ENCODE measurements around the gene GMPS. TPM values are rescaled to one million over a fixed set of nuclear protein-coding genes. Genes with fewer than 3 reads are reported as not detected.

The GMPS gene
- total and polyA plus RNA-seq, 2 of the 8 experiments (the other 6 are each of a cell fraction or from before 2014, with no cell fraction given): 57.7 to 175 TPM

DNA sequence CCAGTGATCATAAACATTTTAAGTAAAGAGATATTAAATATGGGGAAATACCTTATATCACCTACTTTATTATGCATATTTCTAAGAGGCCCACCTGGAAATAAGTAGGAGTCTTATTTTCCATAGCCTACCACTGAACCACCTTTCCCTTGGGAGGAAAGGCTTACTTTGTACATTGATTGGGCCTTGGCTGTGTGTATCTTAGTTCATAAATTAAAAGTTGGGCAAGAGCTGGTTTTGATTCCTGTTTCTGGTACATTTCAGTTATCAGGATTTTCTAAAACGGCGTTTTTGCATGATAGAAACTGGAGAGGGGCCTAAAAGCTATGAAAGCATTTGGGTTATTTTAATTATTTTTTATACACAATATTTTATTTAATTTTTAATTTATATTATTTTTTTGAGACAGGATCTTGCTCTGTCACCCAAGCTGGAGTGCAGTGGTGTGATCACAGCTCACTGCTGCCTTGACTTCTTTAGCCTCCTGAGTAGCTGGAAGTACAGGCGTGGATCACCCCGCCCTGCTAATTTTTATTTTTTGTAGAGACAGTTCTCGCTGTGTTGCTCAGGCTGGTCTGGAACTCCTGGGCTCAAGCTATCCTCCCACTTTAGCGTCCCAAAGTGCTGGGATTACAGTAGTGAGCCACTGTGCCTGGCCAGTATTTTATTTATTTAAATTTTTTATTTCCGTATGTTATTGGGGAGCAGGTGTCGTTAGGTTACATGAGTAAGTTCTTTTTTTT lies 2.6 kb downstream of the GMPS start (continued):
- TF ChIP-seq, protein P1, sequence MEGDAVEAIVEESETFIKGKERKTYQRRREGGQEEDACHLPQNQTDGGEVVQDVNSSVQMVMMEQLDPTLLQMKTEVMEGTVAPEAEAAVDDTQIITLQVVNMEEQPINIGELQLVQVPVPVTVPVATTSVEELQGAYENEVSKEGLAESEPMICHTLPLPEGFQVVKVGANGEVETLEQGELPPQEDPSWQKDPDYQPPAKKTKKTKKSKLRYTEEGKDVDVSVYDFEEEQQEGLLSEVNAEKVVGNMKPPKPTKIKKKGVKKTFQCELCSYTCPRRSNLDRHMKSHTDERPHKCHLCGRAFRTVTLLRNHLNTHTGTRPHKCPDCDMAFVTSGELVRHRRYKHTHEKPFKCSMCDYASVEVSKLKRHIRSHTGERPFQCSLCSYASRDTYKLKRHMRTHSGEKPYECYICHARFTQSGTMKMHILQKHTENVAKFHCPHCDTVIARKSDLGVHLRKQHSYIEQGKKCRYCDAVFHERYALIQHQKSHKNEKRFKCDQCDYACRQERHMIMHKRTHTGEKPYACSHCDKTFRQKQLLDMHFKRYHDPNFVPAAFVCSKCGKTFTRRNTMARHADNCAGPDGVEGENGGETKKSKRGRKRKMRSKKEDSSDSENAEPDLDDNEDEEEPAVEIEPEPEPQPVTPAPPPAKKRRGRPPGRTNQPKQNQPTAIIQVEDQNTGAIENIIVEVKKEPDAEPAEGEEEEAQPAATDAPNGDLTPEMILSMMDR (IDR thresholded peaks at IDR 0.05; ENCODE audit: control extremely low read depth in 1 of 3, insufficient read depth in 1 of 3, low read depth in 1 of 3, low read length in 3 of 3): no peak
- no peak for TF ChIP-seq CHD1 (IDR thresholded peaks at IDR 0.05; ENCODE audit: low read depth, low read length)
- no peak for TF ChIP-seq CBX8 (IDR thresholded peaks at IDR 0.05; ENCODE audit: borderline replicate concordance, low read depth, low read length)
- TF ChIP-seq CBX5 (IDR thresholded peaks at IDR 0.05; ENCODE audit: low read depth, low read length): no peak
- TF ChIP-seq RBBP5 (IDR thresholded peaks at IDR 0.05; ENCODE audit: borderline replicate concordance, low read depth, low read length): no peak
- no peak for TF ChIP-seq EP300 (IDR thresholded peaks at IDR 0.05; ENCODE audit: borderline replicate concordance in 1 of 2, low read depth in 2 of 2, low read length in 2 of 2)
- TF ChIP-seq RAD21 (IDR thresholded peaks at IDR 0.05 in 1 of 2, conservative IDR thresholded peaks at IDR 0.05 in 1 of 2; ENCODE audit: low read depth in 2 of 2, low read length in 2 of 2): no peak
- no peak for TF ChIP-seq SRF (IDR thresholded peaks at IDR 0.05; ENCODE audit: low read depth, low read length)
- no peak for TF ChIP-seq SAP30 (IDR thresholded peaks at IDR 0.05; ENCODE audit: insufficient read depth, insufficient replicate concordance, low read length)
- TF ChIP-seq, protein P2, sequence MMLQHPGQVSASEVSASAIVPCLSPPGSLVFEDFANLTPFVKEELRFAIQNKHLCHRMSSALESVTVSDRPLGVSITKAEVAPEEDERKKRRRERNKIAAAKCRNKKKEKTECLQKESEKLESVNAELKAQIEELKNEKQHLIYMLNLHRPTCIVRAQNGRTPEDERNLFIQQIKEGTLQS (IDR thresholded peaks at IDR 0.05; ENCODE audit: insufficient read depth, low read depth, low read length): no peak
- no peak for TF ChIP-seq SIX5 (IDR thresholded peaks at IDR 0.05; ENCODE audit: low read depth, low read length)

All from H1 (cell line).